GM12801 (cell line): Measurements from ENCODE around the gene PSMD10.

Experiments used
- TF ChIP-seq, protein P1 (sequence below): IDR thresholded peaks from one replicate; pipeline ENCODE4 v1.5.1; 2011; ENCODE audit warnings: control low read depth; ENCODE audit not compliant: insufficient read length; ENCODE audit errors: extremely low read depth

Gene PSMD10

DNA sequence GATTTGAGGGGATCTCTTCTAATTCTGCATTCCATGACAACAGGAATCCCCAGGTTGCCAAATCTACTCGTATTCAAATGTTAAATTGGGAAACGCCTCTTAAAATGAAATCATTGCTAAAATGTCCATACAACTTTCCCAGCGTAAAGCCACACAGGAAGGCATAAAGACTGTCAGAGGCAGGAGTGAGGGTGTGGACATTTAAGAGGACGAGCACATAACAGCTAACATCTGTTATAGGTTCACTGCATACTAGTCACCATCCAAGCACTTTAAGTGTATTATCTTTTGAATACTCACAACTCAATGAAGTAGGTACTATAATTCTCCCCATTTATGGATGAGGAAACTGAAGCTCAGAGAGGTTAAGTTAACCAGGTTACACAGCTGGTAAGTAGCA, 35.8 kb upstream of the PSMD10 start:
- TF ChIP-seq, protein P1, sequence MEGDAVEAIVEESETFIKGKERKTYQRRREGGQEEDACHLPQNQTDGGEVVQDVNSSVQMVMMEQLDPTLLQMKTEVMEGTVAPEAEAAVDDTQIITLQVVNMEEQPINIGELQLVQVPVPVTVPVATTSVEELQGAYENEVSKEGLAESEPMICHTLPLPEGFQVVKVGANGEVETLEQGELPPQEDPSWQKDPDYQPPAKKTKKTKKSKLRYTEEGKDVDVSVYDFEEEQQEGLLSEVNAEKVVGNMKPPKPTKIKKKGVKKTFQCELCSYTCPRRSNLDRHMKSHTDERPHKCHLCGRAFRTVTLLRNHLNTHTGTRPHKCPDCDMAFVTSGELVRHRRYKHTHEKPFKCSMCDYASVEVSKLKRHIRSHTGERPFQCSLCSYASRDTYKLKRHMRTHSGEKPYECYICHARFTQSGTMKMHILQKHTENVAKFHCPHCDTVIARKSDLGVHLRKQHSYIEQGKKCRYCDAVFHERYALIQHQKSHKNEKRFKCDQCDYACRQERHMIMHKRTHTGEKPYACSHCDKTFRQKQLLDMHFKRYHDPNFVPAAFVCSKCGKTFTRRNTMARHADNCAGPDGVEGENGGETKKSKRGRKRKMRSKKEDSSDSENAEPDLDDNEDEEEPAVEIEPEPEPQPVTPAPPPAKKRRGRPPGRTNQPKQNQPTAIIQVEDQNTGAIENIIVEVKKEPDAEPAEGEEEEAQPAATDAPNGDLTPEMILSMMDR: no peak

DNA sequence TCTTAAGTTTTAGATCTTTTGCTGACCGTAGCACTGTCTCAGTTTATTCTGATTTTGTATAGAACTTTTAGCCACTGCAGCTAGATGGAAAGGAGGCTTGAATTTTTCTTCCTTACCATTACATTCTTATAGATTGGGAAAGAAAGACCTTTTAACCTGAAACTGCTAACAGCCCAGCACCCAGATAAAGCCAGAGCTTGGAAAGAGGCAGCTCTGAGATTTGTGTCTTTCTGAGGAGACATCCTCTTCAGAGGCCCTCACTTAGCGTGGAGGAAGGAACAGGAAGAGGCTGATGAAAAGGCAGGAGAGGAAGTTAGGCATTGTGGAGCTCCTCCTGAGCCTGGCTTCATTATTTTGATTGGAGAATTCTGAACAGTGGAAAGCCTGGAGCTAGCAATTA, 35.3 kb upstream of the PSMD10 start:
- TF ChIP-seq, protein P1: no peak

DNA sequence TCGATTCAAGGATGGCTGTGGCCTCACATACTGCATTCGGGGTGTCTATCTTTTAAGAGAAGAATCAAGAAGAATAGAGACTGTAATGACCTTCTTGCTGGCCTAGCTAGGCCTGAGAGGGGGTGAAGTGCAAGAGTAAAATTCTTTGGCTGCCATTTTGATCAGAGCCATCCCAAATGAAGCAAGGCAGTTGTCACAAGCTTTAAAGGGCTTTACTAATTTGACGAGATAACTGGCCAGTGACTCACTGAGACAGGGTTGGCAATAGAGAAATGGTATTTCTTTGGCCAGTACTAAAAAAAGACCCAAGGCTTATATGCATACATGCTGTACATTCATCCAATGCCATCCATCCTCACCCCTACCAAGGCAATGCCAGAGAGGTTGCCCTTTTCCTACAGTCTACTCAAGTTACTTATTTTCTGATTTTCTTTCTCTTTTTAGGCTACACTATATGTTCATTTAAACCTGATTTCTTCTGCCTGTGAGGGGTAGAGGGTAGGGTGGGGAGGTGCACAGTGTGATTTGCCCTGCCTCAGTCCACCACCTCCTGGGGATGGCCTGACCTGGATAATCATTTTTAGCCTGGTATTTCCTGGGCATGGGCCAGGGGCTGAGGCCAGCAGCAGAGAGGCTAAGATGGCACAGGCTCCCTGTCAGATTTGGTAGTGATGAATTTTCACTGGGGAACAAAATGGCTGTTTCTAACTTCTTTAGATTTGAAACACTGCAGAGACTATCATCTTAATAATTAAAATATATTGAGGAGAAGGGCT, 32.4 kb upstream of the PSMD10 start:
- TF ChIP-seq, protein P1: no peak

DNA sequence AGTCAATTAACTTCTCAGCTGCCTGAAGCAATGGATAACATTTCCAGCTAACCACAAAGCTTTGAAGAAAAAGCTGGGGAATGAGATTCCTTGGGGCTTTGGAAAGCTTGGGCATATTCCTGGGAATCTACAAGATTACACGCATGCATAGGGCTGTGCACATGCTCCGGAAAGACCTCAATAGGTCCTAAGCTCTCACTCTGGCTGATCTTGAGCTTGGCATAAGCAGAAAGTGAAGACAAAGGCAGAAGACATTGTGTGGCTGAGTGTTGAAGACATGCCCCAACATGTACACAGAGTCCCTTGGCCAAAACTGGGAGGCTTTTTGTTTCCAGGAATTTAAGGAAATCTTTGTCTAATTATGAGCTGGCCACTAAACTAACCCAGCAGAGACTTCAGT, 31.4 kb upstream of the PSMD10 start:
- TF ChIP-seq, protein P1: no peak

DNA sequence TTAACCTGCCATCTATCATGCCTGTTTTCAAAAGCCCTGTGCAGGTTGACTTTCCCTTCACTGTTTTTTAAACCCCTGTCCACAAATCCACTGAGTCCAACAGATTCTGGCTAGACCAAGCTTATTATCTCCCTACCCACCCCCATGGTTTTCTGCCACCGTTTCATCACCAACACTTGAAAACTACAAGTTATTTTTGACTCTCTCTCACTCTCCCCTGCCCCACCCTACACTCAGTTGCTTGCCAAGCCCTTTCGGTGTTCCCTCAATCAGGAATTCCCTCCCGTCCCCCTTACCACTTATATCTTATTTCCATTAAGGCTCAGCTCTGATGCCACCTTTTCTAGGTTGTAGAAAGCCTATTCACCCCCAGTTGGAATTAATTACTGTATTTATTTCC, 29.9 kb upstream of the PSMD10 start:
- TF ChIP-seq, protein P1: no peak

DNA sequence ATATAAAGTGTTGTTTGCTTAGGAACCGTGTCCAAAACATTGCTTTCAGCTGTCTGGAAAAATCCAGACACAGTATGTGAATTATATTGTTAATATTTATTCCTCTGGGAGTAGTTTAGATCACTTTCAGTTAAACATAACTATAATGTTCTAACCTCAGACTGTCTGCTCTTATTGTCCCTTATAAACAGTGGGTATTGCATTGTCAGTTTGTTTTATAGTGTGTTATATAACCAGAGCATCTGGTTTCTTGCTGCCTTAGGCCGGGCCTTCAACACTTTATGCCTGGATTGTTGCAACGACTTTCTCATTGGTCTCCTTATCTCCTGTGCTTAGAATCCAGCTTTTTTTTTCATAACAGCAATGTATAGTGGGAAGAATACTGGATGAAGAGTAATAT, 26.6 kb upstream of the PSMD10 start:
- TF ChIP-seq, protein P1: no peak

DNA sequence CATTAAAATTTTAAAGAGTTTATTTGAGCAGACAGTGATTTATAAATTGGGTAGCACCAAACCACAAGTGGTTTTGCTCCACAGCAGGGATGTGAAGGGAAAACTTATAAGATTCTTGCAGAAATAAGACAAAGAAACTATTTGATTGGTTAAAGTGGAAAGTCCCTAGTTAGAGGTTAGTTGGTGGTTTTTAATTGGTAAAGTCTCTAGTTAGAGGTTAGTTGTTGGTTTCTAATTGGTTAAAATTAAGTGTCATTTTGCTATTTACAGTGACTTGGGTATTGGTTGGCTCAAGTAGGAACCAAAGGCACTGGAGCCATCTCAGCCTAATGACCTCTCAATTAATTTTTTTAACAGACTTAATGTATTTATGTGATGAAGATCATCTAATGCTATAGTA, 23.2 kb upstream of the PSMD10 start:
- TF ChIP-seq, protein P1: no peak
